ENCODE measurements around the gene CCDC158.

Gene CCDC158

DNA sequence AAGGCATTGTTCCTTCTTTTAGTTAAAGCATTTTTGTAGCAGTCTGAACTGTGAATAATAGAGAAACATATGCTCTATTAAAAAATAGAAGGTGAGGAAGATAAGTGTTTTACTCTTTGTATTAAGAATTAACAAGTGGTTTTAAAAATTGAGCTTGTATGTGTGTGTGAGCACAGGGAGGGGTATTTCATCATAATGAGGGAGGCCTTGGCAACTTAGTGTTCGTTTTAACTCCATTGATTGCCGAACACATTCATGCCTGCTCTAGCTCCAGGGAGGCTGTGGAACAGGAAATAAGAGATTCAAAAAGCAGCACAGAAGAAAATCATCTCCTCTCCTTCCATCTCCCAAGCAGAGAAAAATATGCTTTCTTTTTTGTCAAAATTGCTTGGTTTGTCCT lies 28.9 kb upstream of the CCDC158 start:
- Histone ChIP-seq H3K4me2 (no peak overlapping the region), H3K9ac (no peak overlapping the region)

DNA sequence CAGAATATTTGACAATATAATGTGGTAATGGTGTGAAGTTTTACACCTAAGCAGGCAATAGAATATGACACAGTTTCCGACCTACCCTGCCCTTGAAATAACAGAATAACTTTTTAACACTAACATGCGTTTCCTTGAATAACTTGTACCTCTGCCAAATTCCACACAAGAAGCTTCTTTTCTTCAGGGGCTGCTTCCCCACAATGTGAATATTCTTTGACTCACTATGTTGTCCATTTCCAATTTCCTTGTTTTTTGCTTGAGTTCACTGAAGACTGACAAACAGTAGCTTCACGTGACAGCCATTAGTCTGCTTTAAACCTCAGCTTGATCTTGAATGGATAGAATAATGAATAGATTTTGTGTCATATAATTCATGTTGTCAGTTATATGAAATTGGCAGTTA lies 28.4 kb upstream of the CCDC158 start:
- H3K4me1 ChIP-seq = no peaks in the 10 kb centered on the region
- H4K20me1 ChIP-seq = no peaks in the 10 kb centered on the region
- TF ChIP-seq Cebpa-rat (IDR thresholded peaks at IDR 0.05) = no peak
- no peak overlapping the region for H3K4me2 ChIP-seq
- no peaks in the 10 kb centered on the region for H3K36me3 ChIP-seq
- H3K9ac ChIP-seq = no peak overlapping the region
- H3K4me3 ChIP-seq = no peak overlapping the region
- no peak overlapping the region for H3K27ac ChIP-seq
- no peaks in the 10 kb centered on the region for H3K9me3 ChIP-seq (replicated peaks in 1 of 11)
- H3K27me3 ChIP-seq = no peaks in the 10 kb centered on the region

More for the DNA sequence above, 28.9 kb upstream of the CCDC158 start:
- Histone ChIP-seq H3K27me3 (no peaks in the 10 kb centered on the region), H3K4me3 (no peak overlapping the region), H3K4me1 (no peaks in the 10 kb centered on the region), H3K36me3 (no peaks in the 10 kb centered on the region), H3K27ac (no peak overlapping the region), H3K9me3 (replicated peaks in 1 of 11) (no peaks in the 10 kb centered on the region), H4K20me1 (no peaks in the 10 kb centered on the region)
- TF ChIP-seq Cebpa-rat (IDR thresholded peaks at IDR 0.05) = no peak

DNA sequence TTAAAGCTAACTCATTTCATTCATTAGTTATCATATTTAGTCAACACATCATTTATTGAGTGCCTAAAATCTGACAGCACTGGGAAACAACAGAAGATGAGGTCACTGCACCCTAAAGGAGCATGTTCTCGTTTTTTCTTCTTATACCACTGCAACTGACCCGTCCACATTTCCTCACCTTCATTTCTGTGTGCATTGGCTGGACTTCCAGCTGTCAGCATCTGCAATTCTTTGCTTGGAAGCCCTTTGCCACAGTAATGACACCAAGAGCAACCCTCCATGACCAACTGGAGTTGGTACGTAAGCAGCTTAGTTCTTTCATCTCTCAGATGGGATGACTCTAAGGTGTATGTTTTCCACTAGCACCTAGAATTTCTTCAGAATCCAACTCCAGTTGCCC lies 27.3 kb upstream of the CCDC158 start:
- Histone ChIP-seq H3K4me2 (no peak overlapping the region), H3K36me3 (no peaks in the 10 kb centered on the region), H3K9ac (no peak overlapping the region), H3K27me3 (no peaks in the 10 kb centered on the region), H3K4me1 (no peaks in the 10 kb centered on the region), H4K20me1 (no peaks in the 10 kb centered on the region), H3K27ac (no peak overlapping the region), H3K9me3 (replicated peaks in 1 of 11) (no peaks in the 10 kb centered on the region), H3K4me3 (no peak overlapping the region)
- TF ChIP-seq Cebpa-rat (IDR thresholded peaks at IDR 0.05) = no peak

DNA sequence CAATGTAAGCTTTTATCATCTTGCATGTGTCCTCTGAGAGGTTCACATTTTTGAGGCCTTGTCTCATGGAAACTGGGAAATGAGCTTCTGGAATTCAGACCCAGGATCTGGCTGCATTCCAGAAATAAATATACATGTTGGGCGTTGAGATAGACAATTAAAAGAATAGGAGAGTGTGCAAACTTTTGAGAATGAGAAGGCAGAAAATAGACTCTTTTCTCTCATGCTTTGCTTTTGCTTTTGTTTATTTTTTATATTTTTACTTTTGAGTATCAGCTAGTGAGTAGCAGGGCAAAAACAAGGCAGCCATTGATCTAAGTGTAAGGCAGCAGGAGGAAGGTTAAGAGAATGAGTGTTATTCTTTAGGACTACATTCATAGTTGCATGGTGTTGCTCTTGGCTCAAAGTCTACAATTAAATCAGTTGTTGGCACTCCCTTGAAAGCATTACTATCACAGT lies 26.5 kb upstream of the CCDC158 start:
- Histone ChIP-seq H3K4me3 (no peak overlapping the region), H3K9ac (no peak overlapping the region), H3K36me3 (no peaks in the 10 kb centered on the region), H4K20me1 (no peaks in the 10 kb centered on the region), H3K27me3 (no peaks in the 10 kb centered on the region), H3K4me1 (no peaks in the 10 kb centered on the region), H3K4me2 (no peak overlapping the region), H3K27ac (no peak overlapping the region), H3K9me3 (replicated peaks in 1 of 11) (no peaks in the 10 kb centered on the region)
- TF ChIP-seq Cebpa-rat (IDR thresholded peaks at IDR 0.05) = no peak

DNA sequence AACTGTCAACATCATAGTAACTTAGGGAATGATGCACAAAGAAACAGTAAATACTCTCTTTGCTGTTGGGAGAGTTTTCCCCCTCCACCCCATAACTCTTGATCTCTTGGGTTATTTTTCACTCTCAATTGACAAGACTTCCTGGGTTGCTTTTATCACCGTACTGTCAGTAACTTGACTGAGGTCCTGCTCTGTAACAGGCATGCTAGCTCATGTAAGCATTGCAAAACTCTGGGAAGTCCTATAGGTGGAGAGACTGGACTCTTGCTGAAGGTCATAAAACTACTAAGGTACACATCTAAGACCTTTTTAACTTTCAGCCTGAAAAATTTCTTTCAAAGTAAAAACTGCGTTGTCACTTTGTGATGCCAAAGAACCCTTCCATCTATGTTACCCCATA lies 25.0 kb upstream of the CCDC158 start:
- Histone ChIP-seq H3K9ac (no peak overlapping the region), H3K27ac (no peak overlapping the region), H3K9me3 (replicated peaks in 1 of 11) (no peaks in the 10 kb centered on the region), H3K4me2 (no peak overlapping the region), H3K36me3 (no peaks in the 10 kb centered on the region), H3K27me3 (no peaks in the 10 kb centered on the region), H4K20me1 (no peaks in the 10 kb centered on the region), H3K4me3 (no peak overlapping the region), H3K4me1 (no peaks in the 10 kb centered on the region)
- no peak for TF ChIP-seq Cebpa-rat (IDR thresholded peaks at IDR 0.05)

DNA sequence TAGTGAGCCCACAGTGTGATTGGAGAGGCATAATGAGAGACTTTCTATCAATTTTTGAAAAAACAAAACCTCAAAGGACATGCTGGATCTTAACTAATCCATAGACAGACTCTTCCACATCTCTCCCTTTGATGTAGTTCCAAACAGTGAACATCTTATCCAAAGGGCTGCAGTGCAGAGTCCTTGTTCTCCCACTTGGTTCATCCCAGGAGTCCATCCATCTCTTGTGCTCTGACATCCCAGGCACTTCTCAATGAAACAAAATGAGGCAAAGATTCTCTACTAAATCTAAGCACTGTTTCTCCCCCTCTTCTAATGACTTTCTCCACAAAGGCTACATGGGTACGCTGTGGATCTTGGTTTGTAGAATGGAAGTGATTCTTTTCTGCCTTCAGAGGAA lies 22.4 kb upstream of the CCDC158 start:
- H3K27me3 ChIP-seq = no peaks in the 10 kb centered on the region
- H3K4me3 ChIP-seq = no peak overlapping the region
- no peaks in the 10 kb centered on the region for H3K4me1 ChIP-seq
- H3K27ac ChIP-seq = no peak overlapping the region
- H3K9me3 ChIP-seq (replicated peaks in 1 of 11) = 0 out of 22 replicates have a peak, but pooled peaks cover 0 to 5% (median 0%) of the 10 kb centered on the region in 11 experiments
- no peaks in the 10 kb centered on the region for H3K36me3 ChIP-seq
- H3K4me2 ChIP-seq = no peak overlapping the region
- no peak for TF ChIP-seq Cebpa-rat (IDR thresholded peaks at IDR 0.05)
- no peaks in the 10 kb centered on the region for H4K20me1 ChIP-seq
- no peak overlapping the region for H3K9ac ChIP-seq

DNA sequence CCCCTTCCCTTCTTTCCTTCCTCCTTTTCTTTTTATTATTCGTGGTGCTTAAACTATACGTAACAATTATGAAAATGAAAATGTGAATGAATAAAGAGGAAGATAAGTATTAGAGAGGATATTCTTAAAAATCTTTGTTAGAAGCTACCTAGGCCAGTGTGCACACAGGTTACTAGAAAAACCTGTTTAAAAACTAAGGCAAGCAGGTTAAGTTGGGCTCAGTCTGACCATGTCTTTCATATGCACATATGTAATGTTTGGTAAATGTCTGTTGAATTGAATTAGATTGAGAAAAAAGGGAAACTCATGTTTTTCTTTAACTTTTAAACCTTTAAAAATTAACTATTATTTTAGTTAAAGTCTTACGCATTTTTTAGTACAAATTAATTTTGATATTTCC lies 21.9 kb upstream of the CCDC158 start:
- H3K4me3 ChIP-seq = no peak overlapping the region
- H3K9ac ChIP-seq = no peak overlapping the region
- H4K20me1 ChIP-seq = no peaks in the 10 kb centered on the region
- no peaks in the 10 kb centered on the region for H3K4me1 ChIP-seq
- H3K4me2 ChIP-seq = no peak overlapping the region
- no peaks in the 10 kb centered on the region for H3K36me3 ChIP-seq
- no peak for TF ChIP-seq Cebpa-rat (IDR thresholded peaks at IDR 0.05)
- no peak overlapping the region for H3K27ac ChIP-seq
- 0 out of 22 replicates have a peak, but pooled peaks cover 0 to 5% (median 0%) of the 10 kb centered on the region in 11 experiments for H3K9me3 ChIP-seq (replicated peaks in 1 of 11)
- H3K27me3 ChIP-seq = no peaks in the 10 kb centered on the region

DNA sequence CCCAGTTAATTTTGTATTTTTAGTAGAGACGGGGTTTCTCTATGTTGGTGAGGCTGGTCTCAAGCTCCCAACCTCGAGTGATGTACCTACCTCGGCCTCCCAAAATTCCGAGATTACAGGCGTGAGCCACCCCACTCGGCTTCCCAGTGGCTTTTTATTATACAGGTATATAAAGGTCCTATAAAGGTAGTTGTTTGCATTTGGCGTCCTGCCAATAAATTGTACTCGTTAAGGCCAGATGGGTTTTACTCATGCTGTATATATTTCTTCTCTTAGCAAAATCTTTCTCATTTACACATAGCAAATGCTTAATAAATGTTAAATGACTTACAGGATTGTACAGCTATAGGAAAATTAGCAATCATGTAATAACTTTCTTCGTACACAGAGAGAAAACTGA lies 20.9 kb upstream of the CCDC158 start:
- Histone ChIP-seq H3K4me1 (no peaks in the 10 kb centered on the region), H3K9ac (no peak overlapping the region), H3K27ac (no peak overlapping the region), H3K36me3 (no peaks in the 10 kb centered on the region), H3K4me3 (no peak overlapping the region), H3K27me3 (no peaks in the 10 kb centered on the region), H3K4me2 (no peak overlapping the region), H4K20me1 (no peaks in the 10 kb centered on the region), H3K9me3 (replicated peaks in 1 of 11) (0 out of 22 replicates have a peak, but pooled peaks cover 0 to 5% (median 0%) of the 10 kb centered on the region in 11 experiments)
- TF ChIP-seq Cebpa-rat (IDR thresholded peaks at IDR 0.05) = no peak

DNA sequence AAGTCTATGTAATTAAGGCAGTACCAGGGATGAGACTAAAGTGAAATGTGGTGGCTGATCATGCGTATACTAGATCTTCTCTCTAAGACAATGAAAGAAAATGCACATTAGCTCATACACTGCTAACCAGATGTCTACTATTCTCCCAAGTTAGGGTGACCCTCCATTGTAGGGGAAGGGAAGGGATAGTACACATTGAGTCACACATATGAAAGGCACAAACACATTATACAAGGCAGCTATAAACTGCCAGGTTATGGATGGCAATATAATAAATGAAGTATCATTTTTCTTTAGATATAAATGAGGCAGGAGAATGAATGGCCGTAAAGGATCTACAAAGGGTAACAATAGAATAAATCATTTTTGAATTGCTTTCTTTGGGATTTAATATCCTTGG lies 18.6 kb upstream of the CCDC158 start:
- no peak for TF ChIP-seq Cebpa-rat (IDR thresholded peaks at IDR 0.05)
- no peaks in the 10 kb centered on the region for H3K36me3 ChIP-seq
- no peak overlapping the region for H3K4me3 ChIP-seq
- H4K20me1 ChIP-seq = no peaks in the 10 kb centered on the region
- 0 out of 22 replicates have a peak, but pooled peaks cover 0 to 5% (median 0%) of the 10 kb centered on the region in 11 experiments for H3K9me3 ChIP-seq (replicated peaks in 1 of 11)
- no peak overlapping the region for H3K9ac ChIP-seq
- H3K27me3 ChIP-seq = peaks cover 0 to 17% (median 14%) of the 10 kb centered on the region in 11 experiments; a peak in 14 of 22 replicates
- H3K4me1 ChIP-seq = no peaks in the 10 kb centered on the region
- H3K27ac ChIP-seq = no peak overlapping the region
- H3K4me2 ChIP-seq = no peak overlapping the region

DNA sequence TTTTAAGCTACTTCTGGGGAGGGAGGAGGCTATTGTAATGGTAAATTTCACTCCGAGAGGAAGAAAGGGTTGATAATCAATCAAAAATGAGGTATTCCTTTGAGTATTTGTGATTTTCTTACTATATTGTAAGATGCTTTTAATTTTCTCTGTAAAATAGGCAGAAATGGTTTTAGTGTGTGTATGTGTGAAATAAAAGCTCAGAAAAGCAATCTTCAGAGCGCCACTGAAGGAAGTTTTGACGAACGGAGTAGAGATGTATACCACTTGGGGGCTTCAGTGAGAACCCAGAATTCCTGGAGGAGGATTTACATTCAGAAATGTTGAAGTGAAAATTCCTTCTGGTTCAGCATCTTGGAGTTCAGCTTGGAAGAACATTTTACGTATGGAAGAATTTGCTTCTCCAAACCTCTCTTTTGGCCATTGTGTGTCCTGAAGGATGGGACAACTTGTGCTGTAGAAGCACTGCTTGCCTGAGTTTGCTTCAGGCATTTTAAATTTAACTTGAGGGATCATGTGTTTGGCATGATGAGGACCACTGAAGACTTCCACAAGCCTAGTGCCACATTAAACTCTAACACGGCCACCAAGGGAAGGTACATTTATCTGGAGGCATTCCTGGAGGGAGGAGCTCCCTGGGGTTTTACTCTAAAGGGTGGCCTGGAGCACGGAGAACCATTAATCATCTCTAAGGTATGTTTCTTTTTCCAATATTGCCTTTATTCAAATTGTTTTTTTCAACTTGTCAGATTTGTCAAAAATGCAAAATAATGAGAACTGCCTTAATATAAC lies 14.8 kb upstream of the CCDC158 start:
- H3K27me3 ChIP-seq = peaks cover 0 to 19% (median 14%) of the 10 kb centered on the region in 11 experiments; a peak in 14 of 22 replicates
- peaks cover 0 to under 1% (median 0%) of the 10 kb centered on the region in 10 experiments; a peak in 1 of 20 replicates for H3K4me1 ChIP-seq
- TF ChIP-seq Cebpa-rat (IDR thresholded peaks at IDR 0.05) = no peak
- H3K36me3 ChIP-seq = no peaks in the 10 kb centered on the region
- no peak overlapping the region for H3K4me2 ChIP-seq
- no peak overlapping the region for H3K9ac ChIP-seq
- H3K9me3 ChIP-seq (replicated peaks in 1 of 11) = 0 out of 22 replicates have a peak, but pooled peaks cover 0 to 5% (median 0%) of the 10 kb centered on the region in 11 experiments
- H3K27ac ChIP-seq = no peak overlapping the region
- H4K20me1 ChIP-seq = no peaks in the 10 kb centered on the region
- no peak overlapping the region for H3K4me3 ChIP-seq
